ENCODE measurements around the gene GFRA1.

The GFRA1 gene

GRCh38 chr10:116083226-116083762, 189.7 kb downstream of the GFRA1 start:
- no peak overlapping the region for H3K4me3 ChIP-seq (ENCODE audit: low read depth, low read length)
- TF ChIP-seq CTCF (IDR thresholded peaks at IDR 0.05; ENCODE audit: low read depth, low read length) = no peak

GRCh38 chr10:116082762-116083161, 190.2 kb downstream of the GFRA1 start:
- H3K4me3 ChIP-seq (ENCODE audit: low read depth, low read length) = no peak overlapping the region
- TF ChIP-seq CTCF (IDR thresholded peaks at IDR 0.05; ENCODE audit: low read depth, low read length) = no peak

GRCh38 chr10:116082206-116082605, 190.8 kb downstream of the GFRA1 start:
- H3K4me3 ChIP-seq (ENCODE audit: low read depth, low read length) = no peak overlapping the region
- TF ChIP-seq CTCF (IDR thresholded peaks at IDR 0.05; ENCODE audit: low read depth, low read length) = no peak

GRCh38 chr10:116080553-116080952, 192.5 kb downstream of the GFRA1 start:
- no peak overlapping the region for H3K4me3 ChIP-seq (ENCODE audit: low read depth, low read length)
- no peak for TF ChIP-seq CTCF (IDR thresholded peaks at IDR 0.05; ENCODE audit: low read depth, low read length)

GRCh38 chr10:116079355-116079754, 193.7 kb downstream of the GFRA1 start:
- TF ChIP-seq CTCF (IDR thresholded peaks at IDR 0.05; ENCODE audit: low read depth, low read length) = no peak
- H3K4me3 ChIP-seq (ENCODE audit: low read depth, low read length) = no peak overlapping the region

GRCh38 chr10:116076621-116077020, 196.4 kb downstream of the GFRA1 start:
- no peak overlapping the region for H3K4me3 ChIP-seq (ENCODE audit: low read depth, low read length)
- no peak for TF ChIP-seq CTCF (IDR thresholded peaks at IDR 0.05; ENCODE audit: low read depth, low read length)

GRCh38 chr10:116073510-116073909, 199.5 kb downstream of the GFRA1 start:
- no peak for TF ChIP-seq CTCF (IDR thresholded peaks at IDR 0.05; ENCODE audit: low read depth, low read length)
- H3K4me3 ChIP-seq (ENCODE audit: low read depth, low read length) = no peak overlapping the region
